HFF-Myc (cell line): ENCODE data around the gene PHOX2A.
"Not testable (repeated sequence)": the region's sequence is repeated elsewhere in the genome, so short reads cannot be mapped to it uniquely, and the experiment has no call there.

Experiments
- DNase-seq: peaks from one replicate; pipeline ENCODE4 v3.0.0-alpha.2; 2011; ENCODE audit warnings: low read depth; ENCODE audit errors: extremely low read depth
- H3K4me3 ChIP-seq: replicated peaks from 2 replicates; pipeline ENCODE4 v1.5.1; 2011; ENCODE audit warnings: low read depth, mild to moderate bottlenecking, control low read depth, low read length
- TF ChIP-seq, protein P1 (sequence below): IDR thresholded peaks from 2 replicates; pipeline ENCODE4 v1.5.1; 2012; ENCODE audit warnings: mild to moderate bottlenecking, low read depth, low read length, control low read depth; ENCODE audit errors: missing control alignments

PHOX2A gene

DNA sequence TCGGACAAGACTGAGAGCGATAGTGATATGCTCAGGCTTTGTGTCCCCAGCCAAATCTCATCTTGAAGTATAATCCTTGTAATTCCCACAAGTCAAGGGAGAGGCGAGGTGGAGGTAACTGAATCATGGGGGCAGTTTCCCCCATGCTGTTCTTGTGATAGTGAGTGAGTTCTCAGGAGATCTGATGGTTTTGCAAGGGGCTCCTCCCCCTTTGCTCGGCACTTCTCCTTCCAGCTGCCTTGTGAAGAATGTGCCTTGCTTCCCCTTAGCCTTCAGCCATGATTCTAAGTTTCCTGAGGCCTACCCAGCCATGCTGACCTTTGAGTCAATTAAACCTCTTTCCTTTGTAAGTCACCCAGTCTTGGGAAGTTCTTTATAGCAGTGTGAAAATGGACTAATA is 34.9 kb downstream of the PHOX2A start:
- DNase-seq: no peak
- TF ChIP-seq, protein P1, sequence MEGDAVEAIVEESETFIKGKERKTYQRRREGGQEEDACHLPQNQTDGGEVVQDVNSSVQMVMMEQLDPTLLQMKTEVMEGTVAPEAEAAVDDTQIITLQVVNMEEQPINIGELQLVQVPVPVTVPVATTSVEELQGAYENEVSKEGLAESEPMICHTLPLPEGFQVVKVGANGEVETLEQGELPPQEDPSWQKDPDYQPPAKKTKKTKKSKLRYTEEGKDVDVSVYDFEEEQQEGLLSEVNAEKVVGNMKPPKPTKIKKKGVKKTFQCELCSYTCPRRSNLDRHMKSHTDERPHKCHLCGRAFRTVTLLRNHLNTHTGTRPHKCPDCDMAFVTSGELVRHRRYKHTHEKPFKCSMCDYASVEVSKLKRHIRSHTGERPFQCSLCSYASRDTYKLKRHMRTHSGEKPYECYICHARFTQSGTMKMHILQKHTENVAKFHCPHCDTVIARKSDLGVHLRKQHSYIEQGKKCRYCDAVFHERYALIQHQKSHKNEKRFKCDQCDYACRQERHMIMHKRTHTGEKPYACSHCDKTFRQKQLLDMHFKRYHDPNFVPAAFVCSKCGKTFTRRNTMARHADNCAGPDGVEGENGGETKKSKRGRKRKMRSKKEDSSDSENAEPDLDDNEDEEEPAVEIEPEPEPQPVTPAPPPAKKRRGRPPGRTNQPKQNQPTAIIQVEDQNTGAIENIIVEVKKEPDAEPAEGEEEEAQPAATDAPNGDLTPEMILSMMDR: no peak
- H3K4me3 ChIP-seq: no peak overlapping the region

DNA sequence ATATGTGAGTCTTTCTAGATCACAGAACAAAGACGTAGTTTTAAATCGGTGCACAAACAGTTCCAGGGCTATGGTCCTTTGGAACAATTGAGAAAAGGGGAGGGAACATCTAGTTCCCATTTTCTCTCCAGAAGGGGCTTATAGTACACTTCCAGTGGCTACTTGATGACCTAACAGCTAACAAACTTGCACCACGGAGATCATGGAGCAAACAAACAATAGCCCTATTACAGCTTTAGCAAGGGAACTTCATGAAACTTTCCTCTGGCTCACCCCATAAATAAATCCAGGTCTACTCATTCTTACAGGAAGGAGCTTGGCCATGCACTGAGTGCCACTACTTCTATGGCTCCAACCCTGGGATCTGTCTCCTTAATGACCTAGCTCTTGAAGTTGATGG is 35.7 kb downstream of the PHOX2A start:
- TF ChIP-seq, protein P1: no peak
- no peak overlapping the region for H3K4me3 ChIP-seq
- no peak for DNase-seq

DNA sequence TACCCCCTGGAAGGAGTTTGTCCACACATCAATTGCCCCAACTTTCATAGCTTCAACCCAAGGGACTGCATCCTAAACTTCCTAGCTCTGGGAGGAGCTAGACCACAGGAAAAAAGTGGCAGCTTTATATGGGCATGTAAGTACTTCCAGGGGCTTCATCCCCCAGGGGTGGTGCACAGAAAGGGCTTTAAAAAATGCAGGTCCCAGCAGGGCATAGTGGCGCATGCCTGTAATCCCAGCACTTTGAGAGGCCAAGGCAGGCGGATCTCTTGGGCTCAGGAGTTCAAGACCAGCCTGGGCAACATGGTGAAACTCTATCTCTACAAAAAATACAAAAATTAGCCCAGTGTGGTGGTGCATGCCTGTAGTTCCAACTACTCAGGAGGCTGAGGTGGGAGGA is 37.2 kb downstream of the PHOX2A start:
- not testable (repeated sequence) for DNase-seq, H3K4me3 ChIP-seq

DNA sequence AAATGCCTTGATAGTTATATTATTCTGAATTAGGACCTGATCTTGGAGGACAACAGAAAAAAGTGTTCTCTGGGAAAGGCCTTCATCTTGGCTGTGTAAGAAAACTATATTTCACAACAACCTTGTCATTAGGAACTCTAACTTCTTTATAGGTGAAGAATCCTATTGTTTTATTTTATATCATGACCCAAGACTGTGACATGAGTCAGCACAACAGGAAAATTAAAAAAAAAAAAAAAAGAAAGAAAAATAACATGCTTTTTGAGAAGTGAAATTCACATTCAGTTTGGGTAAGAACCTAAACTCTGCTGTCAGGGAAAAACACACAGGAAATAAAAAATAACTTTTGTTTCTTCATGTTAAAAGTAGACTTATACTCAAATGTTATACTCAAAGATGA is 39.1 kb downstream of the PHOX2A start:
- DNase-seq: no peak
- no peak overlapping the region for H3K4me3 ChIP-seq
- TF ChIP-seq, protein P1: no peak

DNA sequence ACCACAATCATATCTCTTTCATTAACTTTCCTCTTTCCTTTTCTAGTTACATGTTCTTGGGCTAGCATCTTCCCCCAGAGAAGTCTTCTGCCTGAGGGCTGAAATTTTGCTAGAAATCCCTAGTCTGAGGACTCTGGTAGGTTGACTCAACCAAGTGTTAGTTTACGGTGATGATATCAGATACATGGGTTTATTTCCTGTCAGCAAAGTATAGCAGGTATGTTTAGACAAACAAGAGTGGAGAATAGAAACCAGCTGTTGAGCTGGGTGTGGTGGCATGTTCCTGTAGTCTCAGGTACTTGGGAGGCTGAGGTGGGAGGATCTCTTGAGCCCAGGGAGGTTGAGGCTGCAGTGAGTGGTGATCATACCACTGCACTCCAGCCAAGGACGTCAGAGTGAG is 40.8 kb downstream of the PHOX2A start:
- TF ChIP-seq, protein P1: no peak
- no peak overlapping the region for H3K4me3 ChIP-seq
- DNase-seq: no peak

DNA sequence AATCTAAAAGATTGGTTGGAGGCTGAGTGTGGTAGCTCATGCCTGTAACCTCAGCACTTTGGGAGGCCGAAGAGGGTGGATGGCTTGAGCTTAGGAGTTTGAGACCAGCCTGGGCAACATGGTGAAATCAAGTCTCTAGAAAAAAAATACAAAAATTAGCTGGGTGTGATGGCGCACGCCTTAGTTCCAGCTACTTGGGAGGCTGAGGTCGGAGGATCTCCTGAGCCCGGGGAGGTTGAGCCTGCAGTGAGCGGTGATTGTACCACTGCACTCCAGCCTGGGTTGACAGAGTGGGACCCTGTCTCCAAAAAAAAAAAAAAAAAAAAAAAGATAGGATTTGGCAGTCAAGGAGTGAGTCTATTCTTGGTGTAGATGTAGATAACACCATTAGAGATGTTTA is 41.4 kb downstream of the PHOX2A start:
- DNase-seq: no peak
- TF ChIP-seq, protein P1: no peak
- H3K4me3 ChIP-seq: no peak overlapping the region

DNA sequence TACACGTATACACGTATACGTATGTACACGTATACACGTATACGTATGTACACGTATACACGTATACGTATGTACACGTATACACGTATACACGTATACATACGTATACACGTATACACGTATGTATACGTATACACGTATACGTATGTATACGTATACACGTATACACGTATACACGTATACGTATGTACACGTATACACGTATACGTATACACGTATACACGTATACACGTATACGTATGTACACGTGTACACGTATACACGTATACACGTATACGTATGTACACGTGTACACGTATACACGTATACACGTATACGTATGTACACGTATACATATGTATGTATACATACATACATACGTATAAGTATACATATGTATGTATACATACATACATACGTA is 42.5 kb downstream of the PHOX2A start:
- not testable (repeated sequence) for DNase-seq

DNA sequence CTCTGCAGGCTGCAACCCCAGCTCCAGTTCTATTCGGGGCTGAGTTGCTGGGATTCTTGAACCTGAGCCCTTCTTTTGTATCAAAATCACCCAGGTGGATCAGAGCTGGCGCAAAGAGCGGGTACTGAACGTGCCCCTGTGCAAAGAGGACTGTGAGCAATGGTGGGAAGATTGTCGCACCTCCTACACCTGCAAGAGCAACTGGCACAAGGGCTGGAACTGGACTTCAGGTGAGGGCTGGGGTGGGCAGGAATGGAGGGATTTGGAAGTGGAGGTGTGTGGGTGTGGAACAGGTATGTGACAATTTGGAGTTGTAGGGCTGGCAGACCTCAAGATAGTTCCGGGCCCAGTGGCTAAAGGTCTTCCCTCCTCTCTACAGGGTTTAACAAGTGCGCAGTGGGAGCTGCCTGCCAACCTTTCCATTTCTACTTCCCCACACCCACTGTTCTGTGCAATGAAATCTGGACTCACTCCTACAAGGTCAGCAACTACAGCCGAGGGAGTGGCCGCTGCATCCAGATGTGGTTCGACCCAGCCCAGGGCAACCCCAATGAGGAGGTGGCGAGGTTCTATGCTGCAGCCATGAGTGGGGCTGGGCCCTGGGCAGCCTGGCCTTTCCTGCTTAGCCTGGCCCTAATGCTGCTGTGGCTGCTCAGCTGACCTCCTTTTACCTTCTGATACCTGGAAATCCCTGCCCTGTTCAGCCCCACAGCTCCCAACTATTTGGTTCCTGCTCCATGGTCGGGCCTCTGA is 48.3 kb downstream of the PHOX2A start:
- no peak overlapping the region for H3K4me3 ChIP-seq
- no peak for DNase-seq
- TF ChIP-seq, protein P1: no peak

More for the DNA sequence above, 42.5 kb downstream of the PHOX2A start:
- not testable (repeated sequence) for H3K4me3 ChIP-seq
